Stimulated activated memory B cell treated with anti-CD40 and anti-IgM and Interleukin-4, amounts not matched to agents 10 μg/mL and 1 μg/mL and 100 μg/mL, for 72 hours (primary cell): ENCODE data around the gene C3.
"Not testable (repeated sequence)": the region's sequence is repeated elsewhere in the genome, so short reads cannot be mapped to it uniquely, and the experiment has no call there.

ENCODE experiments used
- ATAC-seq: fragments of 150-1000 bp; cut with Tn5 transposase; 2 replicates; pipeline ENCODE4 v1.10.0; 2021
- H3K27ac Mint-ChIP-seq: one replicate; pipeline ENCODE4 v1.8.0; 2022; ENCODE audit warnings: mild to moderate bottlenecking, mixed read lengths
- H3K27me3 Mint-ChIP-seq: one replicate; pipeline ENCODE4 v1.8.0; 2022; ENCODE audit warnings: mixed read lengths
- H3K36me3 Mint-ChIP-seq: one replicate; pipeline ENCODE4 v1.8.0; 2022; ENCODE audit warnings: mixed read lengths
- H3K4me1 Mint-ChIP-seq: one replicate; pipeline ENCODE4 v1.8.0; 2022; ENCODE audit warnings: mixed read lengths
- H3K4me3 Mint-ChIP-seq: one replicate; pipeline ENCODE4 v1.8.0; 2022; ENCODE audit warnings: mild to moderate bottlenecking, moderate library complexity, mixed read lengths
- H3K9me3 Mint-ChIP-seq: one replicate; pipeline ENCODE4 v1.8.0; 2022; ENCODE audit warnings: mixed read lengths

The C3 gene

DNA sequence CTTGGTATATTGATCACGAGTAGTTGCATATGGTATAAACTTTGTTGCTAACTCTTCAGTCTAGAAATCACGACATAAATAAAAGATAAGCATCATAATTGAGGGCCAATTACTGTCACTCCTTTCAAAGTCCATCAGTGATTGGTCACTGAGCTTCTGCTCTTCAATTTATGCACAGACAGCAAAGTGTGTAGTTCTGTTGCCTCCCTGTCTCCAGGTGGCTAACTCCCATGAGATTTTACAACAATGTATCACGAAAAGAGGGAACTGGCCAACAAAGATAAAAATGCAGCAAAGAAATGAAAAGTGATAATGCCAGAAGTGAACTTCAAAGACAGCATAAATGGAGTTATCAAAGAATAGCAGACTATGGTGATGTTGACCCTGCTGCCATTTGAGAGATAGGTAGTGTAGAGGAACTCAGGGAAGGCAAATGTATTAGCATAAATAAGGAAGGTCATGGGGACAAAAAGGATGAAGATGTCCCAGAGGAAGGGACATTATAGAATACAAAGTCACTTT, 37.8 kb downstream of the C3 start:
- peaks cover 24% of the 10 kb centered on the region for H3K27me3 Mint-ChIP-seq
- no peaks in the 10 kb centered on the region for H3K36me3 Mint-ChIP-seq
- ATAC-seq = no peak
- peaks cover 27% of the 10 kb centered on the region for H3K4me1 Mint-ChIP-seq
- H3K9me3 Mint-ChIP-seq = peaks cover 3% of the 10 kb centered on the region
- H3K4me3 Mint-ChIP-seq = no peak overlapping the region
- H3K27ac Mint-ChIP-seq = no peak overlapping the region

DNA sequence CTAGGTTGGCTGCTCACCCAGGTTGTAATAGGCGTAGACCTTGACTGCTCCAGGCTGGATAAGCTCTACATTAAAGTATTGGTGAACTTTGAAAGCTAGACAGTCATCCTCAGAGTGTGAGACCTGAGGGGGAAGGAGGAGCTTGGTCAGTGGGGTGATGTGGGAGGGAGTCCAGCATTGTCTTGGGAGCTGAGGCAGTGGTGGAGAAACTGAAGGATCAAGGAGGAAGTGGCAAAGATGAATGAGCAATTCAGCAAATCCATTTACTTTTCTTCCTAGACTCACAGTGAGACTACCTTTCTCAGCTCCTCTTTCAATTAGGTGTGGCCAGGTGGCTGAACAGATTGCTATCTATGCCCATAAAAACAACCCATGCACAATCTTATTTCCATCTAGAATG, 40.3 kb downstream of the C3 start:
- no peak for ATAC-seq
- Mint-ChIP-seq H3K36me3 (no peaks in the 10 kb centered on the region), H3K9me3 (peaks cover 3% of the 10 kb centered on the region), H3K4me1 (peaks cover 26% of the 10 kb centered on the region), H3K27ac (no peak overlapping the region), H3K27me3 (peaks cover 38% of the 10 kb centered on the region), H3K4me3 (no peak overlapping the region)

DNA sequence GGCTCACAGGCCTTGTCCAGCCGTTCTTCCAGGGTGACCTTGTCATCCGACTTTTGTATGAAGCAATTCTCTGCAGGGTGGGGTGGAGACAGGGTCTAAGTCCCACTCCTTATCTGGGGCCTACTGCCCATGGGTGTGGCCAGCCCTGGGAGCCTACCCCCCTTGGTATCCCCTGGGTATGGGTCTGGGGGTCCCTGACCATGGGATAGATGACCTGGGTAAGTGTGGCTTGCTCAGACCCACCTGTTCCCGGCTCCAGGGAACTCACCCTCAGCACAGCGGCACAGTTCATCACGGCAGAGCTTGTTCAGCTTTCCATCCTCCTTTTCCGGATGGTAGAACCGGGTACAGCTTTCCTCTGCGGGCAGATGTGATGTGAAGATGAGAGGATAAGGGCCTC, 41.3 kb downstream of the C3 start:
- no peaks in the 10 kb centered on the region for H3K36me3 Mint-ChIP-seq
- peaks cover 38% of the 10 kb centered on the region for H3K27me3 Mint-ChIP-seq
- peaks cover 27% of the 10 kb centered on the region for H3K4me1 Mint-ChIP-seq
- ATAC-seq = no peak
- H3K4me3 Mint-ChIP-seq = no peak overlapping the region
- H3K27ac Mint-ChIP-seq = no peak overlapping the region
- peaks cover 3% of the 10 kb centered on the region for H3K9me3 Mint-ChIP-seq

DNA sequence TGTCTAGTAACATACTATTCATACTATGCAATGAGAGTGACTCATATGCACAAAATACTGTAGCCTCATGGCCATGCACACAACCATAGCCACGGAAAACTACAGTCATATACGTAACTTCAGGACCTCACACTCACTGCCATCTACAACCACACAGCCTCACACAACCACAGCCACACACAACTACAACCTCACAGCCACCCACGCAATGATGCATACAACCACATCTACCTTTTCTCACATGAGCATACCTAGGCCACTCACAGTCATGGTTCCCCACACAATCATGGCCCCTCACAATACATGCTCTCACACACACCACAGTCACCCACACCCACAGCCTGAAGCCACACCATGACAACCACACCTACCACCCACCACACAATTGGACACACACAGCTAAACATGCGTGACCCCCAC, 41.8 kb downstream of the C3 start:
- Mint-ChIP-seq H3K4me3 (no peak overlapping the region), H3K4me1 (peaks cover 27% of the 10 kb centered on the region)

DNA sequence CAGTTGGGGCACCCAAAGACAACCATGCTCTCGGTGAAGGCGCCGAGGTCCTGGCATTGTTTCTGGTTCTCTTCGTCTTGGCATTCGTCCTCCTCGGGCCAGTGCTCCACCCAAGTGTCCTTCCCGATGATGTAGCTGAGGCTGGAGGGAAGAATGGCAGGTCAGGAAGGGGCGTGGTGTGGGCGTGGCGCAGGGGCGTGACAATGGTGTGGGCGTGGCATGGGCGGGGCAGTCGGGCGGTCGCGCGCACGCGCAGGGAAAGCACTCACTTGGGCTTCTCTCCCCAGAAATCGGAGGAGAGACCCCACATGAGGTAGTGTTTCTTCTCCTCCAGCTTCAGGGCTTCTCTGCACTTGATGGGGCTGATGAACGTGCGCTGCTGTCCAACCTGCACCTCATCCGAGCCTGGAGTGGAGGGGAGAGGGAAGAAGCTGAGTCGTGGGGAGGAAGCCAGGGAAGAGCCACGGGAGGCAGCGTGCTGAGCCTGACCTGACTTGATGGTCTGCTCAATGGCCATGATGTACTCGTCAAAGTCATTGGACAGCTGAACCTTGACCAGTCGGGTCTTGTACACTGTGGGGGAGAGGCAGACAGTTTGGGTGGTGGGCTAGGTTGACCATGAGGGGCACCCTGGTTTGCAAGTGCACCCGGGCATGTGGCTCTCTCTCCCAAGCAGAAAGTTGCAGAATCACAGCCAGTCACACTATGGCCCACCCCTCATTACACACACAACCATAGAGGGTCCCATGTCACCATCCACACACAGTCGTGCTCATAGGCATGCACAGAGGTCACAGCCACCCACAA, 42.4 kb downstream of the C3 start:
- Mint-ChIP-seq H3K36me3 (no peaks in the 10 kb centered on the region), H3K4me3 (peak overlapping the region; percentile 37), H3K9me3 (peaks cover 3% of the 10 kb centered on the region), H3K27ac (no peak overlapping the region), H3K27me3 (peaks cover 38% of the 10 kb centered on the region), H3K4me1 (peaks cover 27% of the 10 kb centered on the region)
- no peak for ATAC-seq

More for the DNA sequence above, 41.8 kb downstream of the C3 start:
- no peaks in the 10 kb centered on the region for H3K36me3 Mint-ChIP-seq
- ATAC-seq = peak; percentile 64
- peaks cover 38% of the 10 kb centered on the region for H3K27me3 Mint-ChIP-seq
- no peak overlapping the region for H3K27ac Mint-ChIP-seq
- peaks cover 3% of the 10 kb centered on the region for H3K9me3 Mint-ChIP-seq

DNA sequence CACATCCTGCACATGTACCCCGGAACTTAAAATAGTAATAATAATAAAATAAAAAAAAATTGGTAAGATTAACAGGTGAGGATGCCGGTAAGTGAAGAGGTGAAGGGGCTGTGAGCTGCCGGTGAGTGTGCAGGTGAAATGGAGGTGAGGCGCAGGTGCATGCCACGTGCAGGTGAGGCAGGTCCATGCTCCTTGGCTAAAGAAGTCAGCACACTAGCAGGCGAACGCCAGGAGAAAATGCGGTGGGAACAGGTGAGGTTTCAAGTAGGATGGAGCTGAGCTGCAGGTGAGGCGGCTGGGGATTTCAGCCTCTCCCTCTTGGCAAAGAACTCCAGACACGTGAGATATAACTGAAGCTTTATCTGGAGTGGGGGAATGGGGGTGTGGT, 43.0 kb downstream of the C3 start:
- no peak overlapping the region for H3K27ac Mint-ChIP-seq
- H3K4me3 Mint-ChIP-seq = no peak overlapping the region
- no peak for ATAC-seq
- peaks cover 3% of the 10 kb centered on the region for H3K9me3 Mint-ChIP-seq
- peaks cover 27% of the 10 kb centered on the region for H3K4me1 Mint-ChIP-seq
- H3K36me3 Mint-ChIP-seq = no peaks in the 10 kb centered on the region
- H3K27me3 Mint-ChIP-seq = peaks cover 44% of the 10 kb centered on the region

DNA sequence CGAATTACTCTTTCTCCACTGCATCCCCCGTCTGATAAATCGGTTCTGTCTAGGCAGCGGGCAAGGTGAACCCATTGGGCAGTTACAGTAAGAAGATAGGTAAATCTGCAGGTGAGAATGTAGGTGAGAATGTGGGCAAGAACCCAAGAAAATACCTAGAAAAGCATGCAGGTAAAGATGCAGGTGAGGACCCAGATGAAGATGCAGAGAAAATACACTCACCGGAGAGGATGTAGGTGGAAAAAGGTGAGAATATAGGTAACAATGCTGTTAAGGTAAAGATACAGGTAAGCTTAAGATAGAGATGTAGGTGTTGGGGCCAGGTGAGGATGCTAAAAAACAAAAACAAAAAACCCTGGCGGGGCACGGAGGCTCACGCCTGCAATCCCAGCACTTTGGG, 44.2 kb downstream of the C3 start:
- H3K4me3 Mint-ChIP-seq = no peak overlapping the region
- peaks cover 3% of the 10 kb centered on the region for H3K9me3 Mint-ChIP-seq
- no peaks in the 10 kb centered on the region for H3K36me3 Mint-ChIP-seq
- H3K27ac Mint-ChIP-seq = no peak overlapping the region
- peaks cover 51% of the 10 kb centered on the region for H3K27me3 Mint-ChIP-seq
- ATAC-seq = no peak
- H3K4me1 Mint-ChIP-seq = peaks cover 27% of the 10 kb centered on the region

DNA sequence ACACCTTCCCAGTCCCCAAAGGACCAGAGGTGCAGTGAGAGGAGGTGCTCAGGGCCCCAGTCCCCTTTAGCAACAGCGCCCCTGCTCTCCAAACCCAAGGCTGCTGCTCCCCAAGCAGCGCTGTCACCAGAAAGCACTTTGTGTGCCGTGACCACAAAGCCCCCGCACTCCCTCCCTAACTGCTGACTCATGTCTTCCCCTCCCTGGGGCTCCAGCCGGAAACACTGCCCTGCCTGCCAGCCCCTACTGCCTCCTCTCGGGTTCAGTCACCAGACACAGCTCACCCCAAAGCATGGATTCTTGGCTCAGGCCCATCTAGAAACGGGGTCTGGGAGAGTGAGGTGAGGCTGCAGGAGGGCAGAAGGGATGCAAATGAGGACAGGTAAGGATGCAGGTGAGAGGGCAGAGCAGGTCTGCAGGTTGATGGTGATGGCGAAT, 45.6 kb downstream of the C3 start:
- Mint-ChIP-seq H3K36me3 (no peaks in the 10 kb centered on the region), H3K4me1 (peaks cover 39% of the 10 kb centered on the region), H3K27me3 (peaks cover 40% of the 10 kb centered on the region), H3K9me3 (peaks cover 3% of the 10 kb centered on the region), H3K4me3 (peak overlapping the region; percentile 41), H3K27ac (peak overlapping the region; percentile 6)
- peak; percentile 78 for ATAC-seq

DNA sequence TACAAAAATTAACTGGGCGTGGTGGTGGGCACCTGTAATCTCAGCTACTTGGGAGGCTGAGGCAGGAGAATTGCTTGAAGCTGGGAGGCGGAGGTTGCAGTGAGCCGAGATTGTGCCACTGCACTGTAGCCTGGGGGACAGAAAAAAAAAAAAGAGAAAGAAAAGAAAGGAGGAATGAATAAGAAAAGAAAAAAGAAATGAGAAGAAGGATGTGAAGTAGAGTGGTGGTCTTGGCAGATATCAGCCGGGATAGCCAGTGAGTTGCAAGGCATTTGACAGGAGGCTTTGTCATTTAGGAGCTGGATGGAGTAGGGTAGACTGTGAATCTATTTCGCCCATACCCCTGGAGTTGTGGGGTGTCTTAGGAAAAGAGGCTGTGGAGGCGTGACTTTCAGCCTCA, 46.0 kb downstream of the C3 start:
- H3K27ac Mint-ChIP-seq = peak overlapping the region; percentile 6
- ATAC-seq, H3K36me3 Mint-ChIP-seq, H3K9me3 Mint-ChIP-seq, H3K4me3 Mint-ChIP-seq: not testable (repeated sequence)
- peaks cover 35% of the 10 kb centered on the region for H3K27me3 Mint-ChIP-seq
- H3K4me1 Mint-ChIP-seq = peaks cover 44% of the 10 kb centered on the region

DNA sequence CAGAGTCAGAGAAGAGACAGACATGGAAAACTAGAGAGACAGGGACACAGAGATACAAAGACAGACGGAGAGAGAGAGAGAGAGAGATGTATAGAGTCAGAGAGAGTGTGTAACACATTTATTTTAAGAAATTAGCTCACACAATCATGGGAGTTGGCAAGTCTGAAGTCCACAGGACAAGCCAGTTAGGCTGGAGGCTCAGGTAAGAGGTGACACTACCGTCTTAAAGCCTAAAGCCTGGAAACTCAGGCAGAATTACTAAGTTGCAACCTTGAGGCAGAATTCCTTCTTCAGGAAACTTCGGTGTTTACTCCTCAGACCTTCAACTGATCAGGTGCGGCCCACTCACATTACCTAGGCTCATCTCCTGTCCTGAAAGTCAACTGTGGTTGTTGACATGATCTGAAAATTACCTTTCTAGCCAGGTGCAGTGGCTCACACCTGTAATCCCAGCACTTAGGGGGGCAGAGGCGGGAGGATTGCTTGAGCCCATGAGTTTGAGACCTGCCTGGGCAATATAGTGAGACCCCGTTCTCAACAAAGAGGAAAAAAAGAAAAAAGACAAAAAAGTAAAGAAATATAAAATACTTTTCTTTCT, 47.7 kb downstream of the C3 start:
- H3K27me3 Mint-ChIP-seq = peaks cover 29% of the 10 kb centered on the region
- no peaks in the 10 kb centered on the region for H3K36me3 Mint-ChIP-seq
- no peak overlapping the region for H3K27ac Mint-ChIP-seq
- no peak overlapping the region for H3K4me3 Mint-ChIP-seq
- peaks cover 43% of the 10 kb centered on the region for H3K4me1 Mint-ChIP-seq
- ATAC-seq = no peak
- H3K9me3 Mint-ChIP-seq = peaks cover 2% of the 10 kb centered on the region

DNA sequence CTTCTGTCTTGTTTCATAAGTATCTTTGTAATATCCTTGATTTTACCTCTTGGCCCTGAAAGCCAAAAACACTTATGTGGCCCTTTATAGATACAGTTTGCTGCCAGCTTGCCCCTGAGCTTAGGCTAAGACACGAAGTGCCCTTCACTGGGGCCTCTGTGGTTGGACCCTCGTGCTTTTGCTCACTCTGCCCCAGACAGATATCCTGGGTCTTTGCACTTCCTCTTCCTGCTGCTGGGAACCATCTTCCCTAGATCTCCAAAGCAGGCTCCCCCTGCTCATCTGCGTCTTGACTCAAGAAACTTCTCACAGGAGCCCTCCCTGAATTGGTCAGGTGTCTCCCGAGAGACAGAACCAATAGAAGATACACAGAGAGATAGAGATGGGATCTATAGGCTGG, 48.5 kb downstream of the C3 start:
- H3K36me3 Mint-ChIP-seq = no peaks in the 10 kb centered on the region
- peaks cover 21% of the 10 kb centered on the region for H3K27me3 Mint-ChIP-seq
- no peak for ATAC-seq
- peaks cover 40% of the 10 kb centered on the region for H3K4me1 Mint-ChIP-seq
- no peak overlapping the region for H3K4me3 Mint-ChIP-seq
- H3K9me3 Mint-ChIP-seq = no peaks in the 10 kb centered on the region
- H3K27ac Mint-ChIP-seq = no peak overlapping the region

DNA sequence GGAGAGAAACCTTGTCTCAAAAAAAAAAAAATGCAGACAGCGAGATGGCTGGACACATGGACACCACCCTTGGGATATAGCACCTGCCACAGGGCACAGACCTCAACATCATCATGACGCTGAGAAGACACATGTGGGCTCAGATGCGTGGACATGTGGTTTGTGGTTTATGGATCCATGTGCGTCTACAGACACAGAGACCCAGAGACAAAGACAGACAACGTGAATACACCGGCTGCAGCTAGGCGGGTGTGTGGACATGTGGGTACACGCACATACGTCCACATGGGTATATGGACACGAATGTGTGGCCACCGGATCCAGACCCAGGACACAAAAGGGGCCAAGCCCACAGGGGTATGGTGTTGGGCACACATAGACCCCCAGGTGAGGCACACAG, 51.8 kb downstream of the C3 start:
- ATAC-seq = no peak
- no peaks in the 10 kb centered on the region for H3K36me3 Mint-ChIP-seq
- H3K4me1 Mint-ChIP-seq = peaks cover 26% of the 10 kb centered on the region

DNA sequence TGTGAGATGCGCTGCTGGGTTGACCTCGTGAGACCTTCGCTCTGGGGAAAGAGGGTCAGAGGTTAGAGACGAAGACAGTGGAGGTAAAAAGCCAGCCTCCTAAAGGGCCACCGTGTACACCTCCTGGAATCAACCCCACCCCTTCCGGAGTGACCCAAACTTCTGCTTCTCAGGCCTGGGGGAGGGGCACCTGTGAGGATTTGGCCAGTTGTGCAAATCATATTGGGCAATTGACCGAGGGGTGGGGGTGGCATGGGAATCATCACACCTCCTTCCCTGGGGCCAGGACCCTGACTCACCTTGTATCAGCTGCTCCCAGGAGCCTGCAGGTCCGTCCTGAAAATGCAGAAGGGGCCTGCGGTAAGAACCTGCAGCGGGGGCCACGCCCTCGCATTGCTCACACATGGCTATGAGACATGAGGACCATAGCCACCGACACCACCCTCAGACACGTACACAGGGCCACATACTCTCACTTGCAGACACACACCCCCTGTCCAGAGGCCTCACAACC, 53.3 kb downstream of the C3 start:
- no peak for ATAC-seq
- H3K27me3 Mint-ChIP-seq = peaks cover 4% of the 10 kb centered on the region
- H3K4me3 Mint-ChIP-seq = no peak overlapping the region
- no peaks in the 10 kb centered on the region for H3K36me3 Mint-ChIP-seq
- H3K27ac Mint-ChIP-seq = no peak overlapping the region
- no peaks in the 10 kb centered on the region for H3K9me3 Mint-ChIP-seq
- peaks cover 26% of the 10 kb centered on the region for H3K4me1 Mint-ChIP-seq

More for the DNA sequence above, 51.8 kb downstream of the C3 start:
- H3K9me3 Mint-ChIP-seq = no peaks in the 10 kb centered on the region
- H3K27ac Mint-ChIP-seq = peak overlapping the region; percentile 90
- peaks cover 13% of the 10 kb centered on the region for H3K27me3 Mint-ChIP-seq
- peak overlapping the region; percentile 76 for H3K4me3 Mint-ChIP-seq

DNA sequence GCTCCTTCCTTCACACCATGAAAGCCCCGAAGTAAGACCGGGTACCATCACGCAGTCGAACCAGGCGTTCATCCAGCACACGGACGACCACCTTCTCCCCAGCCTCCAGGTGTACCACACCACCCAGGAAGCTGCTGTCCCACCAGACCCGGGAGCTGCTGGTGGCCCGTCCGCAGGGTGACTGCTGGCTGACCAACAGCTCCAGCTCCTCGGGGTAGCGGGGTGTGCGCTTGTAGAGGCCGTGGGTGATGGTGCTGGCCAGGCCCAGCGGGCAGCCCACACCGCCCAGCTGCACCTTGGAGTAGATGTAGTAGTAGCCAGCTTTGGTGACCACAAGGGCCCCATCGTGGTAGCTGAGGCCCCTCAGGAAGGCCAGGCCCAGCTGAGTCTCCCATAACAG, 55.5 kb downstream of the C3 start:
- Mint-ChIP-seq H3K27me3 (no peaks in the 10 kb centered on the region), H3K36me3 (no peaks in the 10 kb centered on the region), H3K4me1 (peaks cover 35% of the 10 kb centered on the region), H3K4me3 (no peak overlapping the region), H3K27ac (no peak overlapping the region), H3K9me3 (no peaks in the 10 kb centered on the region)
- ATAC-seq = no peak

DNA sequence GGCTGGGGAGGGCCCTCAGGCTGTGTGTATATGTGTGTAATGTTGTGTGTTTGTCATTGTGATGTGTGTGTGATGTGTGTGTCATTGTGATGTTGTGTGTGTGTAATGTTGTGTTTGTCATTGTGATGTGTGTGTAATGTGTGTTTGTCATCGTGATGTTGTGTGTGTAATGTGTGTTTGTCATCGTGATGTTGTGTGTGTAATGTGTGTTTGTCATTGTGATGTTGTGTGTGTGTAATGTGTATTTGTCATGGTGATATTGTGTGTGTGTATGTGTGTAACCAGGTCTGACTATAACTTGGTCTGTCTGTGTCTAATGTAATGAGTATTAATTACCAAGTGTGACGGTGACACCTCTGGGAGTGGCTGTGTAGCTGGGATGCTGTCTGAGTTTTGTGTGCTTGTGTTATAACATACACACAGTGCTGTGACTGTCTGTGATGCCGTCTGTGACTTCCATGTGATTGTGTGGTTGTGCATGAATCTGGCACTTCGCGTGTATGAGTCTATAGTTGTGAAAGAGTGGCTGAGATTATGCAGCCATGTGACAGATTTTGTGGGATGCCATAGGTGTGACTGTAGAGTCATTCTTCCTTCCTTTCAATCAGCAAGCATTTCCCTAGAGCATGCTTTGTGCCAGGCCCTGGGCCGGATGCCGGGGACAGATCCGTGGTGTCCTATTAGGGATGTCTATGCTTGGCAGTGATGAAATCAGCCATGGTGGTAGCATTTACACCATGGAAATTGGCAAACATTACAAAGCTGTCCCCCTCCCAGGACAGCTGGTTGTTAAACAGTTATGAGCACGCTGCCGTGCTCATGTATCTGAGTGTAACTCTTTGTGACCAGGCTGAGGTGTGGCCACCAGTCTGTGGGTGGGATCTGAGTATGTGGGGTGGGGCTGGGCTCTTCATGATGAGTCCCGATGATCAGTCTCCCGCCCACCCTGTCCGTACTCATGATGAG, 56.9 kb downstream of the C3 start:
- Mint-ChIP-seq H3K4me1 (peaks cover 21% of the 10 kb centered on the region), H3K27ac (no peak overlapping the region), H3K27me3 (peaks cover 14% of the 10 kb centered on the region), H3K36me3 (no peaks in the 10 kb centered on the region), H3K9me3 (no peaks in the 10 kb centered on the region), H3K4me3 (no peak overlapping the region)
- ATAC-seq = no peak
